Measurements from ENCODE around the gene LRRC7.
"Not testable (repeated sequence)": the region's sequence is repeated elsewhere in the genome, so short reads cannot be mapped to it uniquely, and the experiment has no call there.

Gene LRRC7

DNA sequence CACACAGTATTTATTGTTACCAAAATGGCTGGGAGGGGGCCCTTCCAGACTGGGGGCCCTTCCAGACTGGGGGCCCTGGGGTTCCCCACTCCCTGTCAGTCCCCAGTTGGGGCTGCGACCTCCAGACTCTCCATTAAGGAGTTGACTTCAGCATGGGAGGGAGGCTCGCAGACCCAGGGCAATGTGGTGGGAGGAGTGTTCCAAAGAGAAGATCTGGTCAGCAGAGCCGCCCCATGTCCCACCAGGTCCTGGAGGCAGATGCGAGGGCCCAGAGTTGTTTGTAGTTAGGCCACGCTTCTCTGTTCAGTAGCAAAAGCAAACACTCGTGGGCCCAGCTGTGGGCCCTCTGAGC, 352.2 kb downstream of the LRRC7 start:
- TF ChIP-seq EZH2phosphoT487 (IDR thresholded peaks at IDR 0.05; ENCODE audit: low read length): no peak
- no peaks in the 10 kb centered on the region for H3K79me2 ChIP-seq (ENCODE audit: low read length)
- H3K27ac ChIP-seq (ENCODE audit: low read length): no peak overlapping the region
- H3K4me2 ChIP-seq (ENCODE audit: low read depth, low read length): no peak overlapping the region
- H3K4me1 ChIP-seq (ENCODE audit: low read length): no peaks in the 10 kb centered on the region
- no peaks in the 10 kb centered on the region for H3K36me3 ChIP-seq (replicated peaks; ENCODE audit: insufficient read depth, low read length)
- H3K9ac ChIP-seq (ENCODE audit: low read length): no peak overlapping the region
- H2AFZ ChIP-seq (ENCODE audit: low read length): no peak overlapping the region
- no peaks in the 10 kb centered on the region for H3F3A ChIP-seq (ENCODE audit: insufficient read depth, low read length)
- H4K20me1 ChIP-seq (ENCODE audit: insufficient read depth, low read length): no peaks in the 10 kb centered on the region
- no peaks in the 10 kb centered on the region for H3K27me3 ChIP-seq (replicated peaks; ENCODE audit: insufficient read depth, low read length)
- H3K9me2 ChIP-seq (replicated peaks; ENCODE audit: insufficient read depth, low read length): no peaks in the 10 kb centered on the region
- H3K9me3 ChIP-seq (replicated peaks; ENCODE audit: insufficient read depth, low read length): no peaks in the 10 kb centered on the region
- H3K4me3 ChIP-seq (ENCODE audit: low read length): no peak overlapping the region
- no peak for DNase-seq

DNA sequence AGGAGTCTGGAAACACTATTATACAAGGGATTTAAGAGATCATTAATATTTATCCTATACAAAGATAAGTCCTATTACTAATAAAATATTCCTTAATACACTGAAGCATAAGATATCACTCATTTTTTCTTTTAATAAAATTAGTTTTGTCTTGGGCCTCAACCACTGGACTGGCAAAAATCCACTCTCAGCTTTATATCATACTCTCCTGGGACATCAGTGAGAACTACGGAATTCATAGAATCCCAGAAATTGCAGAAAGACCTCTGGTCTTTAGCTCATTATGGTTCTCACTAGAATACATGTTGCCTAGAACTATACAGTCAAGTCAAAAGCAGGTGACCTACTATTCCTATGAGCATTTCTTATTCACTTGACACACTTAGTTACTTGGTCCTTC, 352.7 kb downstream of the LRRC7 start:
- Histone ChIP-seq H3K4me1 (ENCODE audit: low read length) (no peaks in the 10 kb centered on the region), H3K9me2 (replicated peaks; ENCODE audit: insufficient read depth, low read length) (no peaks in the 10 kb centered on the region), H3K9me3 (replicated peaks; ENCODE audit: insufficient read depth, low read length) (no peaks in the 10 kb centered on the region), H3K27me3 (replicated peaks; ENCODE audit: insufficient read depth, low read length) (no peaks in the 10 kb centered on the region), H3K79me2 (ENCODE audit: low read length) (no peaks in the 10 kb centered on the region), H3K9ac (ENCODE audit: low read length) (no peak overlapping the region), H3K4me3 (ENCODE audit: low read length) (no peak overlapping the region), H2AFZ (ENCODE audit: low read length) (no peak overlapping the region), H3K4me2 (ENCODE audit: low read depth, low read length) (no peak overlapping the region), H3K36me3 (replicated peaks; ENCODE audit: insufficient read depth, low read length) (no peaks in the 10 kb centered on the region), H3K27ac (ENCODE audit: low read length) (no peak overlapping the region), H4K20me1 (ENCODE audit: insufficient read depth, low read length) (no peaks in the 10 kb centered on the region), H3F3A (ENCODE audit: insufficient read depth, low read length) (no peaks in the 10 kb centered on the region)
- no peak for DNase-seq
- TF ChIP-seq EZH2phosphoT487 (IDR thresholded peaks at IDR 0.05; ENCODE audit: low read length): no peak
- TF ChIP-seq, protein P1, sequence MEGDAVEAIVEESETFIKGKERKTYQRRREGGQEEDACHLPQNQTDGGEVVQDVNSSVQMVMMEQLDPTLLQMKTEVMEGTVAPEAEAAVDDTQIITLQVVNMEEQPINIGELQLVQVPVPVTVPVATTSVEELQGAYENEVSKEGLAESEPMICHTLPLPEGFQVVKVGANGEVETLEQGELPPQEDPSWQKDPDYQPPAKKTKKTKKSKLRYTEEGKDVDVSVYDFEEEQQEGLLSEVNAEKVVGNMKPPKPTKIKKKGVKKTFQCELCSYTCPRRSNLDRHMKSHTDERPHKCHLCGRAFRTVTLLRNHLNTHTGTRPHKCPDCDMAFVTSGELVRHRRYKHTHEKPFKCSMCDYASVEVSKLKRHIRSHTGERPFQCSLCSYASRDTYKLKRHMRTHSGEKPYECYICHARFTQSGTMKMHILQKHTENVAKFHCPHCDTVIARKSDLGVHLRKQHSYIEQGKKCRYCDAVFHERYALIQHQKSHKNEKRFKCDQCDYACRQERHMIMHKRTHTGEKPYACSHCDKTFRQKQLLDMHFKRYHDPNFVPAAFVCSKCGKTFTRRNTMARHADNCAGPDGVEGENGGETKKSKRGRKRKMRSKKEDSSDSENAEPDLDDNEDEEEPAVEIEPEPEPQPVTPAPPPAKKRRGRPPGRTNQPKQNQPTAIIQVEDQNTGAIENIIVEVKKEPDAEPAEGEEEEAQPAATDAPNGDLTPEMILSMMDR (IDR thresholded peaks at IDR 0.05; ENCODE audit: low read length): no peak
- TF ChIP-seq EZH2 (optimal IDR thresholded peaks at IDR 0.05; ENCODE audit: low read depth, low read length): no peak

DNA sequence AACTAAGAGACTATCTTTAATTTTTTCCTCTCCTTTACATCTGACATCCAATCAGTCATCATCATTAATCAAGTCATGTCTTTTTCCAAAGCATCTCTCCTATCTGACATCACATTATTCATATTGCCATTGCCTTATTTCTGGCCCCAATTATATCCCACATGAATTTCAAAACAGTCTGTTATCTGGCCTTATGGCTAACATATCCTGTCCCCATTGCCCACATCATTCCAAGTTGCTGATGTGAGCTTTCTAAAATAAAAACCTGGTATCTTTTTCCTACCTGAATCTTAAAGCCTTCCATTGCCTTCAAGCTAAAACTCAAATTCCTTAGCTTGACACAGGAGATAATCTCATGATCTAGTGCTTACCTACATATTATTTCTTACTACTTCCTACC, 353.8 kb downstream of the LRRC7 start:
- H3F3A ChIP-seq (ENCODE audit: insufficient read depth, low read length): no peaks in the 10 kb centered on the region
- H3K9me3 ChIP-seq (replicated peaks; ENCODE audit: insufficient read depth, low read length): no peaks in the 10 kb centered on the region
- H3K79me2 ChIP-seq (ENCODE audit: low read length): no peaks in the 10 kb centered on the region
- no peaks in the 10 kb centered on the region for H4K20me1 ChIP-seq (ENCODE audit: insufficient read depth, low read length)
- no peak overlapping the region for H3K4me3 ChIP-seq (ENCODE audit: low read length)
- H3K27me3 ChIP-seq (replicated peaks; ENCODE audit: insufficient read depth, low read length): no peaks in the 10 kb centered on the region
- TF ChIP-seq EZH2 (optimal IDR thresholded peaks at IDR 0.05; ENCODE audit: low read depth, low read length) (no peak), EZH2phosphoT487 (IDR thresholded peaks at IDR 0.05; ENCODE audit: low read length) (no peak)
- TF ChIP-seq, protein P1 (IDR thresholded peaks at IDR 0.05; ENCODE audit: low read length): no peak
- H2AFZ ChIP-seq (ENCODE audit: low read length): no peak overlapping the region
- no peak overlapping the region for H3K27ac ChIP-seq (ENCODE audit: low read length)
- no peaks in the 10 kb centered on the region for H3K4me1 ChIP-seq (ENCODE audit: low read length)
- H3K36me3 ChIP-seq (replicated peaks; ENCODE audit: insufficient read depth, low read length): no peaks in the 10 kb centered on the region
- H3K4me2 ChIP-seq (ENCODE audit: low read depth, low read length): no peak overlapping the region
- DNase-seq: no peak
- no peaks in the 10 kb centered on the region for H3K9me2 ChIP-seq (replicated peaks; ENCODE audit: insufficient read depth, low read length)
- no peak overlapping the region for H3K9ac ChIP-seq (ENCODE audit: low read length)

DNA sequence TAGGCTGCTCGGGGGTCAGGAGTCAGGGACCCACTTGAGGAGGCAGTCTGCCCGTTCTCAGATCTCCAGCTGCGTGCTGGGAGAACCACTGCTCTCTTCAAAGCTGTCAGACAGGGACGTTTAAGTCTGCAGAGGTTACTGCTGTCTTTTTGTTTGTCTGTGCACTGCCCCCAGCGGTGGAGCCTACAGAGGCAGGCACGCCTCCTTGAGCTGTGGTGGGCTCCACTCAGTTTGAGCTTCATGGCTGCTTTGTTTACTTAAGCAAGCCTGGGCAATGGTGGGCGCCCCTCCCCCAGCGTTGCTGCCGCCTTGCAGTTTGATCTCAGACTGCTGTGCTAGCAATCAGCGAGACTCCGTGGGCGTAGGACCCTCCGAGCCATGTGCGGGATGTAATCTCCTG, 360.5 kb downstream of the LRRC7 start:
- H3K79me2 ChIP-seq (ENCODE audit: low read length); H2AFZ ChIP-seq (ENCODE audit: low read length); H3K4me3 ChIP-seq (ENCODE audit: low read length); H3K36me3 ChIP-seq (replicated peaks; ENCODE audit: insufficient read depth, low read length); H3K27ac ChIP-seq (ENCODE audit: low read length); H3K27me3 ChIP-seq (replicated peaks; ENCODE audit: insufficient read depth, low read length); DNase-seq; H3K4me1 ChIP-seq (ENCODE audit: low read length); H3K9me3 ChIP-seq (replicated peaks; ENCODE audit: insufficient read depth, low read length); H3F3A ChIP-seq (ENCODE audit: insufficient read depth, low read length); H4K20me1 ChIP-seq (ENCODE audit: insufficient read depth, low read length); H3K4me2 ChIP-seq (ENCODE audit: low read depth, low read length); H3K9ac ChIP-seq (ENCODE audit: low read length); H3K9me2 ChIP-seq (replicated peaks; ENCODE audit: insufficient read depth, low read length): not testable (repeated sequence)
